Measurements from ENCODE around the gene PCGF1.

Gene PCGF1

GRCh38 chr2:74522516-74522915, 15.0 kb upstream of the PCGF1 start:
- DNase-seq (ENCODE audit: low read depth) = no peak

GRCh38 chr2:74516650-74517049, 9.2 kb upstream of the PCGF1 start:
- DNase-seq (ENCODE audit: low read depth) = no peak
- no peak overlapping the region for H3K4me3 ChIP-seq (ENCODE audit: low read depth, low read length)

More at GRCh38 chr2:74522516-74522915, 15.0 kb upstream of the PCGF1 start:
- H3K4me3 ChIP-seq (ENCODE audit: low read depth, low read length) = no peak overlapping the region

- no peak for DNase-seq (ENCODE audit: low read depth)
- H3K4me3 ChIP-seq (ENCODE audit: low read depth, low read length) = peak overlapping the region; percentile 17
Observed at GRCh38 chr2:74515981-74516633, 8.6 kb upstream of the PCGF1 start.

DNA sequence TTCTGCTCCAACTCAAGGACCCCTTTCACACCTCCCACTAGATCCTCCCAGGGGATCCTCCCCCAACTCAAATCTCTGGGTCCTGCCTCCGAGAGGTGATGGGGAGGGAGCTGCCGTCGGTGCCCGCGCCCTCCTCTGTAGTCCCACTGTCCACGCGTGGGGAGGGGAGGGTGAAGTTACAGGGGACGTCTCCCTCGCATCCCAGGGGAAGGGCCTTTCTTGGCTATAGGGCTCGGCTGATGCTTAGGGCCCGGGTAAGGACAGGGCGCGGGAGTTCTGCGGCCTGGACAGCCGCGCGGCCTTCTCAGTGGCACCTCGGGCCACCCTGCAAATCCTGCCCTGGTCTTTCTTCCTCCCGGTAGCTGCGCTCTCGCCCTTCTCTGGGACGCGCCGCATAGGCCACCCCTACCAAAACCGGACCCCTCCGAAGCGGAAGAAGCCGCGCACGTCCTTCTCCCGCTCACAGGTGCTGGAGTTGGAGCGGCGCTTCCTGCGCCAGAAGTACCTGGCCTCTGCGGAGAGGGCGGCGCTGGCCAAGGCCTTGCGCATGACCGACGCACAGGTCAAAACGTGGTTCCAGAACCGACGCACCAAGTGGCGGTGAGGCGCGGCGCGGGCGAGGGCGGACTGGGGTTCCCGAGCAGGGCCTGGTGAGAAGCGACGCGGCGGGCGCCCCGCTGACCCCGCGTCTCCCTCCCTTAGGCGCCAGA, 7.9 kb upstream of the PCGF1 start:
- DNase-seq (ENCODE audit: low read depth) = no peak

DNA sequence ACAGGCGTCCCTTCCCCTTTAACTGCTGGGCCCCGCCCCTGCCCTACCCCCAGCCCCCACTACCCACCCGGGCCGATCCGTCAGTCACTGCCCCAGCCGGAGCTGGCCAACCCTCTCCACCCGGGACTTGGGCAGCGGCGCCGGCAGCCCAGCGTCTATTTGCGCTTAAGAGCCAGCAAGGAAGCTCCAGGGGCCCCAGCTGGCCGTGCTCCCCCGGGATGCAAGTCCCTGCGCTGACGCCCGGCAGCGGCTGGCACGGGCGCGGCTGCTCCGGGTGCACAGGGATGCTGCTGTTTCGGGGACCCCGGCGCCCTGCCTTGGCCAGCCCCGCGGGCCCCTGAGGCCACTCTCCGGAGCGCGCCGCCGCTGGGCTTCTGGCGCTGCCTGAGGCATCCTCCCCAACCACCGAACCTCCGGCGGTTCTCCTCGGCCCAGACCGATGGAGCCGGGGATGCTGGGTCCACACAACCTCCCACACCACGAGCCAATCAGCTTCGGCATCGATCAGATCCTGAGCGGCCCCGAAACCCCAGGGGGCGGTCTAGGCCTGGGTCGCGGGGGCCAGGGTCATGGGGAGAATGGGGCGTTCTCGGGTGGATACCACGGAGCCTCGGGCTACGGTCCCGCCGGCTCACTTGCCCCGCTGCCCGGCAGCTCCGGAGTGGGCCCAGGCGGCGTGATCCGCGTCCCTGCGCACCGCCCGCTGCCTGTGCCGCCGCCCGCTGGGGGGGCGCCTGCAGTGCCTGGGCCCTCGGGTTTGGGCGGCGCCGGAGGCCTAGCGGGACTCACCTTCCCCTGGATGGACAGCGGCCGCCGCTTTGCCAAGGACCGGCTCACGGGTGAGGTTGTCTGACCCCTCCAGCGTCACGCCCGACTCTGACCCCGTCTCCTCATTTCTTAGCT, 7.1 kb upstream of the PCGF1 start, which contains the start of gene TLX2:
Gene TLX2 (plus strand): TSS at position 83 of the 903 bp plus-strand sequence. CDS start 357 bp downstream, at position 440.
- DNase-seq (ENCODE audit: low read depth) = no peak
- H3K4me3 ChIP-seq (ENCODE audit: low read depth, low read length) = no peak within 1 kb of the TSS

More for the DNA sequence above, 7.9 kb upstream of the PCGF1 start:
- H3K4me3 ChIP-seq (ENCODE audit: low read depth, low read length) = no peak overlapping the region

DNA sequence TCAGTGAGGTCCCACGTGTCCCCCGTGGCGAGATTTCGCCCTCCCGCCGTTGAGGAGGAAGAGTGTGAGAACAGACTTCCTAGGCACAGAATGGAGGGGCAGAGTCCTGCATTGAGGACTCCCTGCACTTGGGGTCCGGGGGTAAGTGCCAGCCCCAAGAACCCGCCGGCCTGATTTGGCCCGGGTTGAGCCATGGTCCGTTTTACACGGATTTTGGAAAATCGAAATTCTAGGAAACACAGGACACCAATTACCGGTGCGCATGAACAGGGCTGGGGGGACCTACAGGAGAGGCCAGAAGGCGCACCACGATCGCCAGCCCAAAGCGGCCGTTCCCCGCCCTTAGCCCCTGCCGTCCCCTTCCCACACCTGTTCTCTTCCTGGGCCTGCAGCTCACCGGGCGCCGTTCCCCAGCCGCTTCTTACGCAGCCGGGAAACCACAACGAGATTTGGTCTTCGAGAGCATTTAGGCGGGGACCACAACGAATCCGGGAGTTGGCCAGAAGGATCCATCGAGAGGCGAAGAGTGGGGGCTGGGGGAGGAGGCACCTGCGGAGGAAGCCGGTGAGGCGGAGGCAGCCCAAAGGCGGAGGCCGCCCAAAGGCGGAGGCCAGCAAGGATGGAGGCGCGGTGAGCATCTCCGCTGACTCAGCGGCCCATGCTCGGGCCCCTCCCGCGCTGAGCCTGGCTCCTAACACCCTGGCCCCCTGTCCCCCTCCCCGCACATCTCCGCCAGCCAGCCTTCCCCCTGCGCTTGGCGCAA, 6.3 kb upstream of the PCGF1 start:
- no peak for DNase-seq (ENCODE audit: low read depth)
- H3K4me3 ChIP-seq (ENCODE audit: low read depth, low read length) = no peak overlapping the region

DNA sequence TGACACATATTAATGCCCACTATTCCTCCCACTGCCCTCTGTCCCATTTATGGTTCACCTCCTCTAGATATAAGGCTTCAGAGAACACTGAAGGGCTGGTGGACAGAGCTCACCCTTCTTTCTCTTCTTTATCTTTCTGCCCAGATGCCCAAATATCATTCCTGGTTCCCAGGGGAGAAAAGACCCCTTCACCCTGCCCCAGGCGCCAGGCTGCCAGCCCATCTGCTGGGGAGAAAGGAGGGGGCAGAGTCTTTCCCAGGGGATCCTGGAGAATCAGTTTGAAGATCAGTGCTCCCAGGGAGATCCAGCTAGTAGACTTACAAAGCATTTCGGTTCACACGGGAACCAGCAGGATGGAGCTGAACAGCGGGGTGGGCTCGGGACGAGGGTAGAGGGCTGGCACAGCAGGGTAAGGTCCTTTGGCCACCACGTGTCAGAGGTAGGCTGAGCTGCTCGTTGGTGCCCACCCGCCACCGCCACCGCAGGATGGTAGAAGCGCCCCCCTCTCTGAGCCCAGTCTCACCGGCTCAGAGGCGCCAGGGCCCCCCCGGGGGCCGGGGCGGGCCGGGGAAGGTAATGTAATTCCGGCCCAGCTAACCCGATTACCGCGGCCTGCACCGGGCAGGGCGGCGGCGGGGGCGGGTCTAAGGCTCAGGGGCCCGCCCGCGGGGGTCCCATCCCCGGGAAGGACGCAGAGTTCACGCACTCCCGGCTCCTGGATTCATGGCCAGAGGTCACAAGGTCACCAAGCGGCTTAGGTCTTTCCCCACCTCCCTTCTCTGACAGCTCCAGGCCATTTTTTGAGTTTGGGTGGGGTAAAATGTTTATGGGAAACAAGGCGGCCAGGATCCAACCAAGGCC, 5.5 kb upstream of the PCGF1 start:
- DNase-seq (ENCODE audit: low read depth) = no peak
- H3K4me3 ChIP-seq (ENCODE audit: low read depth, low read length) = no peak overlapping the region

DNA sequence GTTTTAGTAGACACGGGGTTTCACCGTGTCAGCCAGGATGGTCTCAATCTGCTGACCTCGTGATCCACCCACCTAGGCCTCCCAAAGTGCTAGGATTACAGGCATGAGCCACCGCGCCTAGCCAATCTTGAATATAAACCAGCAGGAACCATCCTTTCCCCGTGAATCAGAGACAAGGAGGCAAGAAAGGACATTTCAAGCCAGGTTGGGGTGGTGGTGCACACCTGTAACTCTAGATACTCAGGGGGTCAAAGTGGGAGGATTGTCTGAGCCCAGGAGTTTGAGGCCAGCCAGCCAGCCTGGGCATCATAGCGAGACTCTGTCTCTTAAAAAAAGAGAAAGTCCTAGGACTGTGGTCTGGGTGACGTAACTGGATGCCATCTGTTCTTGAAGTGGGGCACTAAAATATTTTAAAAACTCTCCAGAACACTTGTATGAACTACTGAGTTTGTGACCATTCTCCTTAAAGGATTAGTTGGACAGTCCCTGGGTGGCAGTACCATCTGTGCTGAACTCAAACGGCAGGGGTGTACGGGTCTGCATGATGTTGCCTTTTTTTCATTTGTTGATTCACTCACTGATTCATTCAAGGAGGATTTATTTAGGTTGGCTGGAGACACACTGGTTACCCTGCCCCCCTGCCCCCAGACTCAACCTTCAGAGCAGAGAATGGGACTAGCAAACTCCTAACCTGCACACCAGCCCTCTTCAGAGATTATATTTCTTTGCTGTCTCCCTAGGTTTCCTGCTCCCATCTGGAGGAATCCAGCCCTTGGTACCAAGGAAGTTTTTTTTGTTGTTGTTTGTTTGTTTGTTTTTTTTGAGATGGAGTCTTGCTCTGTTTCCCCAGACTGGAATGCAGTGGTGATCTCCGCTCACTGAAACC, 3.9 kb upstream of the PCGF1 start:
- no peak for DNase-seq (ENCODE audit: low read depth)
- no peak overlapping the region for H3K4me3 ChIP-seq (ENCODE audit: low read depth, low read length)

DNA sequence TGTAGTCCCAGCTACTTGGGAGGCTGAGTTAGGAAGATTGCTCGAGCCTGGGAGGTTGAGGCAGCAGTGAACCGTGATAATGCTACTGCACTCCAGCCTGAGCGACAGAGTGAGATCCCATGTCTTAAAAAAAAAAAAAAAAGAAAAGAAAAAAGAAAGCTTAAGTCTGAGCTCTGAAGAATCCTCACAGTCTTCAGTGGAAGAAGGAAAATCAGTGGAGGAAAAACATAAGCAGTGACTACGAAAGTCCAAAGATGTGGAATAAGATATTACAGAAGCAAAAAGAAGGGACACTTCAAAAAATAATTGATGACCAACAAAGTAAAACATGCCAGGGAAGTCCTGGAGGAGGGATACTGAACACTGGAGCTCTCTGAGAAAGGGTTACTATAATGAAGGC, 2.8 kb upstream of the PCGF1 start:
- no peak overlapping the region for H3K4me3 ChIP-seq (ENCODE audit: low read depth, low read length)
- DNase-seq (ENCODE audit: low read depth) = no peak

DNA sequence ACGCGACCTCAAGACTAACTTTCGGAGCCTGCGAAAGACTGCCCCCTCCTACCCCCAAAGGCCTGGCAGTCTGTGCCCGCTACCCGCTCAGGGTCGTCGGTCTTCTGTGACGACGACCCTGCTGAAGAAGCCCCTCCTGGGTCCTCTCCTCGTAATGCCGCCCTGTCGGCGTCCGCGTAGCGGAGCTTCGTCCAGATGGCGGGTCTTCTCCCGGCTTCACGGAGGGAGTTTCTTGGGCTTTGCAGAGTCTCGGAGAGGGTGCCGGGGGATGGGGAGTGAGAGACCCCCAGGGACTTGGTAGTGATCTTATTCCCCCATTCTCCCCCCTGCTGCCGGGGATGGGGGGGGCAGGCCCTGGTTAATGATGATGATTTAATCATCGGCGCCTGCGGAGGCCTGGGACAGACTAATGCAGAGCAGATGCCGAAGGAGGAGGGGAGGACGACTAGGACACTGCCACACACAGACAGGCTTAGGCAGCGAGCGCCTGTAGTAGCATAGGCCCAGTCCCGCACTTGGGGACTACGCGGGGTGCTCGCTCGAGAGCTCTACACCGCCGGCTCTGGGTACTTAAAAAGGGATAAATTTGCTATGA, 528 bp upstream of the PCGF1 start:
- no peak for DNase-seq (ENCODE audit: low read depth)
- peak overlapping the region; percentile 89 for H3K4me3 ChIP-seq (ENCODE audit: low read depth, low read length)

DNA sequence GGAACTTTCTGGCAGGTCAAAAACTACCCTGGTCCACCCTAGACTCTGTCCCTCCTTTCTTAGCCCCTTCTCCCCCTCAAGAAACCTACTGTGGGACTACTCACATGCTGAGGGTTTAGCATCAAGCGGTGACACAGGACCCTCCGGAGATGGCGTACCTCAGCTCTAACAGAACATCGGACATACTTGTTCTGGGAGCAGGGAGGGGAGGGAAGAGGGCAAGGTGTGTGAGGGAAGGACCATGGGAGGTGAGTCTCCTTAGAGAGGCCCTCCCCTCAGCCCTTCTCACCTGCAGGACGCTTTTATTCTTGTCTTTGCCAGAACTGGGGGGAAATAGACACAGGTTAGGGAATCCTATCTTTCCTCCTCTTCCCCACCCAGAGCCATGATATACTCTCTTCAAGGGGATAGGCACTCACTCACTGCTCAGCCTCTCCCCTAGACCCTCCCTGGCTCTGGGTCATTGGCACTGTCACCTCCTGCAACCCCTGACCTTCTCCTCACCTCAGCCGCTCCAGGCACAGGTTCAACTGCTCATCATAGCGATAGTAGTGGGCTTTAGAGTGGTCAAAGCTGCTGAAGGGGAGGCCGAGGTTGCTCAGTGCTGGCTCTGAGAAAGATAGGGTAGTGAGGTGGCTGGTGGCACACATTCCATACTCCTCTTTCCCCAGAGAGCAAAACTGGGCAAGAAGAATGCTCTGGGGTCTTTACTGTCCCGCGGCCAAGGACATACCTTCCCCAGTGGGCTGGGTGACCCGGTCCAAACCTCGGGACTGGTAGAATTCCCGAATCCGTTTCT, 1.8 kb downstream of the PCGF1 start:
- peak overlapping the region; percentile 5 for H3K4me3 ChIP-seq (ENCODE audit: low read depth, low read length)
- DNase-seq (ENCODE audit: low read depth) = no peak

- no peak for DNase-seq (ENCODE audit: low read depth)
- no peak overlapping the region for H3K4me3 ChIP-seq (ENCODE audit: low read depth, low read length)
Observed at GRCh38 chr2:74504591-74504990, 2.9 kb downstream of the PCGF1 start.

DNA sequence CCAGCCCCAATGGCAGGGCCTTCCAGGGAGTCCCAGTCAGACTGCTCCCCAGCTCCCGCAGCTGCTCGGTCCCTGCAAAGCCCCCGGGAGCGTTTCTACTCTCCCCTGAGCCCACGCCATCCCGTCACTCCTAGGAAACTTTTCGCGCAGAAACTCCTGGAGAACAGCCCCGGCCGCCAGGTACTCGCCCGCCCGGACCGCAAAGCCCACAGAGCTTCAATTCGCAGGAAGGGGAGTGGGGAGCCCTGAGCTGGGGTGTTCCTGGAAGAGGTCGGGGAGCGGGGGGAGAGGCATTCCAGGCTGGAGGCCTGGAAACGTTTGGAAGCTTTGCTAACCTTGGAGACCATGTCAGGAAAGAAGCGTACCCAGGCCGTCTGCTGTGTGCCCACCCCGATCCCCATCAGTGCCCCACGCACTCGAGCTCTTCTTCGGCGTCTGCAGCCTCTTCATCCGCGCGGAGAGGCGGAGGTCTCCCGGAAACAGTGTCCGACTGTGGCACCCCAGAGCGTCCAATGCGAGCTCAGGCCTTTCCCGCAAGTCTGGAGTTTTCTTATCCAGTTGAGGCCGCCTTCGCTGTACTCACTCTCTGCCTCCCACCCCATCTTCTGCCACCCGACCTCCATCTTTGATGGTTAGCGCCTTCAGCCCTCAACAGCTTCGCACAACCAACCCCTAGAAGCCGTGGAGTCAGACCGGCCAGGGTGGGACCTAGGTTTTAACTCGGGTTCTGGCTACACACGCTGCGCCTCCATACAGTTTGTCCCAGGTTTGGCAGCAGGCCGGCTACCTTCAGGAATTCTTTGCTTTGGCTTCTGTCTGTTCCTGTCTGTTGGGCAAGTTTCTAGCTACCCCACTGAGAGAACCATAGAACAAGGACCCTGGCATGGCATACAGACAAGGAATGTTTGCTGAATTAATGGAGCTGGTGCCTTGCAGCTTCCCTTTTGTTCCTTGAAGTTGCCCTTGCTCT, 3.7 kb downstream of the PCGF1 start:
- peak overlapping the region; percentile 54 for H3K4me3 ChIP-seq (ENCODE audit: low read depth, low read length)
- DNase-seq (ENCODE audit: low read depth) = no peak

- H3K4me3 ChIP-seq (ENCODE audit: low read depth, low read length) = peak overlapping the region; percentile 54
- DNase-seq (ENCODE audit: low read depth) = peak; percentile 35
Observed at GRCh38 chr2:74502720-74503505, 4.6 kb downstream of the PCGF1 start.

Data from skeletal muscle cell (primary cell).